Activated T-helper 17 cell treated with anti-CD3 and anti-CD28 coated beads, Interleukin-2, amount 50 U/mL, for 72 hours (primary cell): ENCODE results near the gene LSM7. TPM values are rescaled to one million over a fixed set of nuclear protein-coding genes. Genes with fewer than 3 reads are reported as not detected.
A peak's percentile ranks its signal among the peaks of the same experiment; 100 is the strongest.

Experiments used
- ATAC-seq: fragments of 150-1000 bp; cut with Tn5 transposase; replicated peaks from 2 replicates; pipeline ENCODE4 v1.10.0; 2021; ENCODE audit warnings: mild to moderate bottlenecking, moderate library complexity
- H3K27ac Mint-ChIP-seq: one replicate; pipeline ENCODE4 v1.8.0; 2022; ENCODE audit warnings: mixed read lengths
- H3K27me3 Mint-ChIP-seq: one replicate; pipeline ENCODE4 v1.8.0; 2022; ENCODE audit warnings: mixed read lengths
- H3K36me3 Mint-ChIP-seq: one replicate; pipeline ENCODE4 v1.8.0; 2022; ENCODE audit warnings: low read depth, mild to moderate bottlenecking, mixed read lengths
- H3K4me1 Mint-ChIP-seq: one replicate; pipeline ENCODE4 v1.8.0; 2022; ENCODE audit warnings: mixed read lengths
- H3K4me3 Mint-ChIP-seq: one replicate; pipeline ENCODE4 v1.8.0; 2022; ENCODE audit warnings: mild to moderate bottlenecking, mixed read lengths
- H3K9me3 Mint-ChIP-seq: one replicate; pipeline ENCODE4 v1.8.0; 2022; ENCODE audit warnings: mixed read lengths
- total RNA-seq, 2 donors: library from RNA; stranded (reverse); gene quantifications; one replicate each; pipeline ENCODE4 v1.2.3, GENCODE V29; 2022

Gene LSM7
- total RNA-seq, 2 donors from 2014 or later: 96.2 to 140 TPM

- Mint-ChIP-seq H3K27ac (no peak overlapping the region), H3K36me3 (peaks cover 10% of the 10 kb centered on the region), H3K4me1 (peaks cover 4% of the 10 kb centered on the region), H3K9me3 (peaks cover 5% of the 10 kb centered on the region), H3K4me3 (no peak overlapping the region), H3K27me3 (peaks cover 21% of the 10 kb centered on the region)
- no peak for ATAC-seq
Measured at GRCh38 chr19:2312820-2313501, 15.4 kb downstream of the LSM7 start.

- Mint-ChIP-seq H3K4me1 (peaks cover 4% of the 10 kb centered on the region), H3K27me3 (peaks cover 25% of the 10 kb centered on the region), H3K27ac (no peak overlapping the region), H3K36me3 (peaks cover 10% of the 10 kb centered on the region), H3K9me3 (peaks cover 5% of the 10 kb centered on the region), H3K4me3 (no peak overlapping the region)
- ATAC-seq: no peak
Measured at GRCh38 chr19:2311093-2311492, 17.3 kb downstream of the LSM7 start.

- ATAC-seq: no peak
Measured at GRCh38 chr19:2309734-2310362, 18.5 kb downstream of the LSM7 start.

GRCh38 chr19:2308114-2308556, 20.3 kb downstream of the LSM7 start, which contains the start of gene LINGO3:
Gene LINGO3, minus strand, starts transcription at chr19:2308154. Its CDS starts 16,378 bp downstream, at chr19:2291776.
- H3K36me3 Mint-ChIP-seq: peaks cover 4% of the 10 kb centered on the region
- H3K9me3 Mint-ChIP-seq: no peaks in the 10 kb centered on the region
- H3K27ac Mint-ChIP-seq: no peak within 1 kb of the TSS
- peaks cover 4% of the 10 kb centered on the region for H3K4me1 Mint-ChIP-seq
- ATAC-seq: no peak
- peak within 1 kb of the TSS; percentile 41 for H3K4me3 Mint-ChIP-seq
- peaks cover 33% of the 10 kb centered on the region for H3K27me3 Mint-ChIP-seq

More at GRCh38 chr19:2309734-2310362, 18.5 kb downstream of the LSM7 start:
- peaks cover 26% of the 10 kb centered on the region for H3K27me3 Mint-ChIP-seq
- peaks cover 3% of the 10 kb centered on the region for H3K9me3 Mint-ChIP-seq
- peaks cover 4% of the 10 kb centered on the region for H3K4me1 Mint-ChIP-seq
- no peak overlapping the region for H3K4me3 Mint-ChIP-seq
- peaks cover 7% of the 10 kb centered on the region for H3K36me3 Mint-ChIP-seq
- H3K27ac Mint-ChIP-seq: no peak overlapping the region

GRCh38 chr19:2307518-2308012, 20.8 kb downstream of the LSM7 start:
- peaks cover 4% of the 10 kb centered on the region for H3K4me1 Mint-ChIP-seq
- no peak for ATAC-seq
- no peak overlapping the region for H3K4me3 Mint-ChIP-seq
- no peak overlapping the region for H3K27ac Mint-ChIP-seq
- no peaks in the 10 kb centered on the region for H3K9me3 Mint-ChIP-seq
- peaks cover 35% of the 10 kb centered on the region for H3K27me3 Mint-ChIP-seq
- peaks cover 4% of the 10 kb centered on the region for H3K36me3 Mint-ChIP-seq

GRCh38 chr19:2306971-2307370, 21.4 kb downstream of the LSM7 start:
- H3K4me3 Mint-ChIP-seq: no peak overlapping the region
- peaks cover 35% of the 10 kb centered on the region for H3K27me3 Mint-ChIP-seq
- peaks cover 4% of the 10 kb centered on the region for H3K36me3 Mint-ChIP-seq
- H3K4me1 Mint-ChIP-seq: peaks cover 4% of the 10 kb centered on the region
- H3K27ac Mint-ChIP-seq: no peak overlapping the region
- no peaks in the 10 kb centered on the region for H3K9me3 Mint-ChIP-seq
- no peak for ATAC-seq

DNA sequence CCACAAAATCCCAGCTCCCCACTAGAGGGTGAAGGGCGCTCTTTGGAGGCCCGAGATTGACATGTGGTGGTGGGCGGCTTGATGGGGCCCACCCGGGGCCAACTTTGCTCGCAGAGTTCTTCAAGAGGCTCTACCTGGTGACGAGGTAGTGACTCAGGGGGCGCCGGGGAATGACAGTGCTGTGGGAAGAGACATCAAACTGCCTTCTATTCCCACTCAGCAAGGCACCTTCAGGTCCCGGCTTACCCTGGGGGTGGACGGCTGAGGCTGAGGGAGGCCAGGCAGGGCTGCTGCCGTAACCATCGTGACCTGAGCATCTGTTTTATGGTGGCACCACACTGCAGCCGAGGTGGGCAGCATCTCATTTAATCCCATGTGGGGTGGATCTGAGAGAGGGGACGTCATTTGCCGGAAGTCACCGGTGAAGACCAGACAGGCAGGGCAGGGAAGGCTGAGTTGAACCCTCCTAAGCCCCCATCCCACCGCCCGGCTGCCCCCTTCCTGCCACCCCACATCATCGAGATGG, 22.0 kb downstream of the LSM7 start:
- H3K36me3 Mint-ChIP-seq: peaks cover 4% of the 10 kb centered on the region
- peaks cover 4% of the 10 kb centered on the region for H3K4me1 Mint-ChIP-seq
- no peak overlapping the region for H3K27ac Mint-ChIP-seq
- no peaks in the 10 kb centered on the region for H3K9me3 Mint-ChIP-seq
- peaks cover 35% of the 10 kb centered on the region for H3K27me3 Mint-ChIP-seq
- H3K4me3 Mint-ChIP-seq: no peak overlapping the region
- ATAC-seq: no peak

DNA sequence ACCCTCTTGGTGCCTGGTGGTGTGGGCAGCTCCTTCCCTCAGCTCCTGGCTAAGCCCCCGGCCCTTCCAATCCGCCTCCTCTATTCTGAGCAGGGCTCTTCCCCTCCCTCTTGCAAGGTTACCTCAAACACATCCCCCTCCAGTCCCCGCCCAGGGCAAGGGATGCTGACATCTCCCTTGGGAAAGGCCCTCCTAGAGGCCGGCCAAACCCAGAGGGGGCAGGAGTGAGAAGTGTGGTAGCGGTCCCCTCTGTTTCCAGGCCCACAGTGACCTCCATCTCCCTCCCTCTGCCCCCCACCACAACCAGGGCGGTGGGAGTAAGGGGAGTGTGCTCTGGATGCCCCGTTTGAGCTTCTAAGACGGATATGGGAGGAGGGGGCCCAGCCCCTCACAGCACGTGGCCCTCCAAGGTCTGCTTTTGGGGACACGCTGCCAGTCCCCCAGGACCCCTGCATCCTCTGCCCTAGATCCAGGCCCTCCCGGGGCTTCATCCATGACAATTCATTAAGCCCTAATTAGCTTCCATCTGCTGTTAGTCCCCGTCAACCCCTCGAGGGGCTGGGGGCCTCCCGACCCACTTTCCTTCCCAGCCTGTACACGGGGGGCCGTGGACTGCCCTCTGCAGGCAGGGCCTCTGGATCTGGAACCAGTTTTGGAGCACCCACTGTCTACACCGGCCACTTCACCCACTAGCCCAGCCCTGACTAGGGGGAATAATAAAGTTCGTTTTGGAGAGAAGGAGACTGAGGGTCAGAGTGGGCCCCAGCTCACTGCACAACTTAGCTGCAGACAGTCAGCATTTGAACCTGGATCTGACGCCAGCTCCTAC, 22.7 kb downstream of the LSM7 start:
- H3K4me3 Mint-ChIP-seq: no peak overlapping the region
- peaks cover 4% of the 10 kb centered on the region for H3K36me3 Mint-ChIP-seq
- no peak for ATAC-seq
- peaks cover 35% of the 10 kb centered on the region for H3K27me3 Mint-ChIP-seq
- no peaks in the 10 kb centered on the region for H3K9me3 Mint-ChIP-seq
- no peak overlapping the region for H3K27ac Mint-ChIP-seq
- peaks cover 4% of the 10 kb centered on the region for H3K4me1 Mint-ChIP-seq

- Mint-ChIP-seq H3K27me3 (peaks cover 24% of the 10 kb centered on the region), H3K27ac (no peak overlapping the region), H3K4me3 (no peak overlapping the region), H3K36me3 (no peaks in the 10 kb centered on the region), H3K9me3 (no peaks in the 10 kb centered on the region), H3K4me1 (no peaks in the 10 kb centered on the region)
- ATAC-seq: no peak
Measured at GRCh38 chr19:2303211-2303798, 25.1 kb downstream of the LSM7 start.

GRCh38 chr19:2302319-2303210, 25.8 kb downstream of the LSM7 start:
- Mint-ChIP-seq H3K36me3 (no peaks in the 10 kb centered on the region), H3K4me3 (no peak overlapping the region)
- ATAC-seq: peak; percentile 18

DNA sequence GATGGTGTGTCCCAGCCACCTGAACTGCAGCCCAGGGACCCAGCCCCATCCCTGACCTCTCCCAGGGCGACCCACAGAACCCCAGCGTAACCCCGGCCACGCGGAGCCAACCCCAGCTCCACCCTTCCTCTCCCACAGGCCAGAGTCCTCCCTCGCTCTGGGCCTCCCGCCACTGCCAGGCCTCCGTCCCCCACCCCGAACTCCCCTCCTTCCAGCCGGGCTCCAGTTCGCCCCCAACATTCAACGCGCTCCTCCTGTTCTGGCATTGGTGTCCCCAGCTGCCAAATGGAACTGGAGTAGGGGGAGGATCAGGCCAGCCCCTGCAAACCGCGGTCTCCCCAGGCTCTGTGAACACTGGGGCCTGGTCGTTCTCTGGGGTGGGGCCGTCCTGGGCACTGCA, 27.9 kb downstream of the LSM7 start:
- Mint-ChIP-seq H3K27ac (no peak overlapping the region), H3K4me3 (no peak overlapping the region), H3K36me3 (no peaks in the 10 kb centered on the region), H3K4me1 (no peaks in the 10 kb centered on the region), H3K9me3 (no peaks in the 10 kb centered on the region), H3K27me3 (peaks cover 19% of the 10 kb centered on the region)
- no peak for ATAC-seq

More at GRCh38 chr19:2302319-2303210, 25.8 kb downstream of the LSM7 start:
- no peak overlapping the region for H3K27ac Mint-ChIP-seq
- peaks cover 24% of the 10 kb centered on the region for H3K27me3 Mint-ChIP-seq
- no peaks in the 10 kb centered on the region for H3K4me1 Mint-ChIP-seq
- H3K9me3 Mint-ChIP-seq: no peaks in the 10 kb centered on the region

DNA sequence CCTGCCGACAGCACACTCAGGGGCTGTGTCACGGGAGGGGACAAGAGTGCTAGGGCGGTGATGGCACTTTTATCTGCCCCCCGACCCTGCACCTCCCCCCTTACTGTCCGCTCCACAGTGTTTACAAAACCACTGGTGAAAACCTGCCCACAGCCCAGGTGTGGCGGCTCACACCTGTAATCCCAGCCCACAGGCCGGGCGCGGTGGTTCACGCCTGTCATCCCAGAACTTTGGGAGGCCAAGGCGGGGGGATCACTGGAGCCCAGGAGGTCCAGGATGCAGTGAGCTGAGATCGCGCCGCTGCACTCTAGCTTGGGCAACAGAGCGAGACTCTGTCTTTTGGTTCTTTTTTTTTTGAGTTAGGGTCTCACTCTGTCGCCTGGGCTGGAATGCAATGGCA, 32.2 kb downstream of the LSM7 start:
- Mint-ChIP-seq H3K27me3 (no peaks in the 10 kb centered on the region), H3K4me1 (peaks cover 4% of the 10 kb centered on the region), H3K4me3 (no peak overlapping the region), H3K36me3 (no peaks in the 10 kb centered on the region), H3K27ac (no peak overlapping the region), H3K9me3 (no peaks in the 10 kb centered on the region)
- no peak for ATAC-seq

GRCh38 chr19:2294687-2295335, 33.6 kb downstream of the LSM7 start:
- Mint-ChIP-seq H3K4me1 (peaks cover 4% of the 10 kb centered on the region), H3K27me3 (no peaks in the 10 kb centered on the region), H3K4me3 (no peak overlapping the region), H3K9me3 (no peaks in the 10 kb centered on the region), H3K27ac (no peak overlapping the region), H3K36me3 (no peaks in the 10 kb centered on the region)
- ATAC-seq: no peak
